GM23338 (cell line): ENCODE measurements around the gene PLIN5. TPM values are rescaled to one million over a fixed set of nuclear protein-coding genes. Genes with fewer than 3 reads are reported as not detected.

Experiments
- ATAC-seq: fragments of 200-7000 bp; cut with Tn5 transposase; 3 replicates; pipeline ENCODE4 v1.9.1; 2020
- DNase-seq: peaks from one replicate; pipeline ENCODE4 v3.0.0-alpha.2; 2015; ENCODE audit warnings: low spot score
- H2AFZ ChIP-seq: fragments of 200-600 bp; sonication (generic); 2 replicates; pipeline ENCODE4 v1.8.0; 2016; ENCODE audit warnings: antibody characterized with exemption, mild to moderate bottlenecking, moderate library complexity
- H3F3A ChIP-seq: fragments of 200-600 bp; sonication (generic); replicated peaks from 2 replicates; pipeline ENCODE4 v1.8.0; 2017; ENCODE audit warnings: antibody characterized with exemption, mixed run types, low read depth
- H3K27ac ChIP-seq: fragments of 200-600 bp; sonication (generic); 2 replicates; pipeline ENCODE4 v1.6.1; 2016; ENCODE audit warnings: low read depth
- H3K27me3 ChIP-seq: fragments of 200-600 bp; sonication (generic); 2 replicates; pipeline ENCODE4 v1.8.0; 2016; ENCODE audit warnings: mild to moderate bottlenecking, mixed run types, moderate library complexity; ENCODE audit not compliant: insufficient read depth
- H3K36me3 ChIP-seq: fragments of 200-600 bp; sonication (generic); 2 replicates; pipeline ENCODE4 v1.8.0; 2016; ENCODE audit warnings: mild to moderate bottlenecking; ENCODE audit not compliant: insufficient read depth
- H3K4me1 ChIP-seq: fragments of 200-600 bp; sonication (generic); 2 replicates; pipeline ENCODE4 v1.8.0; 2016; ENCODE audit warnings: mild to moderate bottlenecking, moderate library complexity; ENCODE audit not compliant: insufficient read depth
- H3K4me2 ChIP-seq: fragments of 200-600 bp; sonication (generic); 2 replicates; pipeline ENCODE4 v1.7.1; 2017; ENCODE audit warnings: mixed run types
- H3K4me3 ChIP-seq: fragments of 200-600 bp; sonication (generic); 2 replicates; pipeline ENCODE4 v1.6.1; 2016; ENCODE audit warnings: mixed run types
- H3K79me2 ChIP-seq: fragments of 200-600 bp; sonication (generic); replicated peaks from 2 replicates; pipeline ENCODE4 v1.8.0; 2017; ENCODE audit warnings: mild to moderate bottlenecking; ENCODE audit not compliant: insufficient read depth
- H3K9me2 ChIP-seq: fragments of 200-600 bp; sonication (generic); 2 replicates; pipeline ENCODE4 v1.8.0; 2017; ENCODE audit not compliant: insufficient read depth
- H4K20me1 ChIP-seq: fragments of 200-600 bp; sonication (generic); replicated peaks from 2 replicates; pipeline ENCODE4 v1.8.0; 2017; ENCODE audit warnings: mild to moderate bottlenecking; ENCODE audit not compliant: insufficient read depth
- H3K27ac Mint-ChIP-seq: 2 replicates; pipeline ENCODE4 v1.8.0; 2020; ENCODE audit warnings: inconsistent platforms, mild to moderate bottlenecking, moderate library complexity, mixed read lengths
- H3K27me3 Mint-ChIP-seq: 3 replicates; pipeline ENCODE4 v1.8.0; 2022; ENCODE audit warnings: low read depth, mild to moderate bottlenecking, moderate library complexity, mixed read lengths, inconsistent platforms; ENCODE audit not compliant: insufficient read depth, poor library complexity
- H3K36me3 Mint-ChIP-seq: 3 replicates; pipeline ENCODE4 v1.8.0; 2021; ENCODE audit warnings: low read depth, mild to moderate bottlenecking, inconsistent platforms, moderate library complexity, mixed read lengths
- H3K4me1 Mint-ChIP-seq: 3 replicates; pipeline ENCODE4 v1.8.0; 2020; ENCODE audit warnings: mild to moderate bottlenecking, inconsistent platforms, mixed read lengths
- H3K4me3 Mint-ChIP-seq: 3 replicates; pipeline ENCODE4 v1.8.0; 2021; ENCODE audit warnings: moderate library complexity, mild to moderate bottlenecking, inconsistent platforms, mixed read lengths
- H3K9me3 Mint-ChIP-seq: 3 replicates; pipeline ENCODE4 v1.8.0; 2020; ENCODE audit warnings: moderate library complexity, mild to moderate bottlenecking, inconsistent platforms, mixed read lengths
- CREB1 ChIP-seq: fragments of 250-450 bp; sonication (Bioruptor Pico); IDR thresholded peaks from 2 replicates; pipeline ENCODE4 v1.5.0; 2020; ENCODE audit warnings: low read depth, mild to moderate bottlenecking, moderate library complexity
- EZH2 ChIP-seq: fragments of 200-600 bp; sonication (generic); IDR thresholded peaks from one replicate; pipeline ENCODE4 v1.8.0; 2017; ENCODE audit warnings: antibody characterized with exemption, mild to moderate bottlenecking, low read depth; ENCODE audit not compliant: unreplicated experiment
- EZH2phosphoT487 ChIP-seq: fragments of 200-600 bp; sonication (generic); IDR thresholded peaks from one replicate; pipeline ENCODE4 v1.8.1; 2018; ENCODE audit warnings: antibody characterized with exemption; ENCODE audit not compliant: unreplicated experiment
- JUNB ChIP-seq: IDR thresholded peaks from one replicate; pipeline ENCODE4 v1.6.1; 2016; ENCODE audit warnings: antibody characterized with exemption; ENCODE audit not compliant: unreplicated experiment
- NANOG ChIP-seq: IDR thresholded peaks from 2 replicates; pipeline ENCODE4 v1.6.1; 2016; ENCODE audit warnings: antibody characterized with exemption, borderline replicate concordance
- POLR2AphosphoS5 ChIP-seq: IDR thresholded peaks from 2 replicates; pipeline ENCODE4 v1.6.1; 2016; ENCODE audit warnings: antibody characterized with exemption, low read depth
- REST ChIP-seq: IDR thresholded peaks from one replicate; pipeline ENCODE4 v1.6.1; 2018; ENCODE audit warnings: antibody characterized with exemption; ENCODE audit not compliant: unreplicated experiment
- STAT1 ChIP-seq: IDR thresholded peaks from one replicate; pipeline ENCODE4 v1.6.1; 2016; ENCODE audit warnings: antibody characterized with exemption; ENCODE audit not compliant: unreplicated experiment
- ZNF114 ChIP-seq: fragments of 250-450 bp; sonication (Bioruptor Pico); IDR thresholded peaks from 2 replicates; pipeline ENCODE4 v1.5.0; 2020; ENCODE audit warnings: mild to moderate bottlenecking, moderate library complexity
- ZNF331 ChIP-seq: fragments of 250-450 bp; sonication (Bioruptor Pico); IDR thresholded peaks from 2 replicates; pipeline ENCODE4 v1.5.0; 2020; ENCODE audit warnings: low read depth, mild to moderate bottlenecking, moderate library complexity
- ZNF462 ChIP-seq: fragments of 250-450 bp; sonication (Bioruptor Pico); IDR thresholded peaks from 2 replicates; pipeline ENCODE4 v1.5.0; 2020; ENCODE audit warnings: mild to moderate bottlenecking, moderate library complexity
- polyA plus RNA-seq: library from polyadenylated mRNA; unstranded; fragments of >200 nt; fragmentation: Nextera tagmentation; extraction: Ambion mirVana; gene quantifications from 2 replicates; pipeline ENCODE4 v1.2.1, GENCODE V29; 2016
- total RNA-seq: library from RNA; depleted of rRNA; stranded (reverse); fragments of >200 nt; shearing (Covaris generic); gene quantifications from 2 replicates; pipeline ENCODE4 v1.2.3, GENCODE V29; 2014
- TF ChIP-seq, protein P1 (sequence below): IDR thresholded peaks from 2 replicates; pipeline ENCODE4 v1.6.1; 2016; ENCODE audit warnings: antibody characterized with exemption
- TF ChIP-seq, protein P2 (sequence below), 2 experiments: fragments of 200-600 bp in 1 of 2; sonication (generic) in 1 of 2; conservative IDR thresholded peaks; 2 replicates each; pipeline versions ENCODE4 v1.5.1 to v1.6.1; 2016 to 2017; ENCODE audit warnings: antibody characterized with exemption in 2 of 2, low read depth in 2 of 2, mild to moderate bottlenecking in 2 of 2, moderate library complexity in 1 of 2

The PLIN5 gene
- total and polyA plus RNA-seq, 2 experiments from 2014 or later: 1.9 to 3.5 TPM

DNA sequence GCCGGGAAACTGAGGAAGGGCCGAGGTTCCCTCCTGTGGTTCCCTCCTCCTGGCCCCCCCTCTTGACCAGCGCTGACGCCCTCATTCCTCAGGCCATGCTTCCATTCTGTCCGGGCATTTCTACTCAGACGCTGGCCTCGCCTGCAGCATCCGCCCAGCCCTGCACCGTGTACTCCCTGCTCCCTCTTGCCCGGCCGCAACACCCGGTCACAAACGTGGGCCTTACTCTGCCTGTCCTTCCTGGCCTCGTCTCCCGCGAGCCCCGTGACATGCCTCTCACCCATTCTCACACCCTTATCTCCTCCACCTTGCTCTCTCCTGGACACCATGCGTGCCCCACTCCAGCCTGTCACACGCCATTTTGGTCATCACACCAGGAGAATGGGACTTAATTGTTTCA is 51.6 kb downstream of the PLIN5 start:
- Mint-ChIP-seq H3K9me3 (no peaks in the 10 kb centered on the region; the same call in 2 of the 3 replicates), H3K27ac (peak overlapping the region; percentile 32; the same call in 1 of the 2 replicates), H3K36me3 (peaks cover 34% of the 10 kb centered on the region), H3K27me3 (no peaks in the 10 kb centered on the region), H3K4me1 (no peaks in the 10 kb centered on the region; the same call in 2 of the 3 replicates), H3K4me3 (no peak overlapping the region; the same call in 2 of the 3 replicates)
- no peak for ATAC-seq
- TF ChIP-seq POLR2AphosphoS5 (no peak), NANOG (no peak), REST (no peak), ZNF114 (no peak), EZH2 (no peak), ZNF462 (no peak), JUNB (no peak), CREB1 (CRISPR knock-in tag) (no peak), EZH2phosphoT487 (no peak), STAT1 (no peak), ZNF331 (CRISPR knock-in tag) (no peak)
- TF ChIP-seq, protein P1, sequence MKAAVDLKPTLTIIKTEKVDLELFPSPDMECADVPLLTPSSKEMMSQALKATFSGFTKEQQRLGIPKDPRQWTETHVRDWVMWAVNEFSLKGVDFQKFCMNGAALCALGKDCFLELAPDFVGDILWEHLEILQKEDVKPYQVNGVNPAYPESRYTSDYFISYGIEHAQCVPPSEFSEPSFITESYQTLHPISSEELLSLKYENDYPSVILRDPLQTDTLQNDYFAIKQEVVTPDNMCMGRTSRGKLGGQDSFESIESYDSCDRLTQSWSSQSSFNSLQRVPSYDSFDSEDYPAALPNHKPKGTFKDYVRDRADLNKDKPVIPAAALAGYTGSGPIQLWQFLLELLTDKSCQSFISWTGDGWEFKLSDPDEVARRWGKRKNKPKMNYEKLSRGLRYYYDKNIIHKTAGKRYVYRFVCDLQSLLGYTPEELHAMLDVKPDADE: no peak
- TF ChIP-seq, protein P2, sequence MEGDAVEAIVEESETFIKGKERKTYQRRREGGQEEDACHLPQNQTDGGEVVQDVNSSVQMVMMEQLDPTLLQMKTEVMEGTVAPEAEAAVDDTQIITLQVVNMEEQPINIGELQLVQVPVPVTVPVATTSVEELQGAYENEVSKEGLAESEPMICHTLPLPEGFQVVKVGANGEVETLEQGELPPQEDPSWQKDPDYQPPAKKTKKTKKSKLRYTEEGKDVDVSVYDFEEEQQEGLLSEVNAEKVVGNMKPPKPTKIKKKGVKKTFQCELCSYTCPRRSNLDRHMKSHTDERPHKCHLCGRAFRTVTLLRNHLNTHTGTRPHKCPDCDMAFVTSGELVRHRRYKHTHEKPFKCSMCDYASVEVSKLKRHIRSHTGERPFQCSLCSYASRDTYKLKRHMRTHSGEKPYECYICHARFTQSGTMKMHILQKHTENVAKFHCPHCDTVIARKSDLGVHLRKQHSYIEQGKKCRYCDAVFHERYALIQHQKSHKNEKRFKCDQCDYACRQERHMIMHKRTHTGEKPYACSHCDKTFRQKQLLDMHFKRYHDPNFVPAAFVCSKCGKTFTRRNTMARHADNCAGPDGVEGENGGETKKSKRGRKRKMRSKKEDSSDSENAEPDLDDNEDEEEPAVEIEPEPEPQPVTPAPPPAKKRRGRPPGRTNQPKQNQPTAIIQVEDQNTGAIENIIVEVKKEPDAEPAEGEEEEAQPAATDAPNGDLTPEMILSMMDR (conservative IDR thresholded peaks at IDR 0.05; ENCODE audit: low read depth in 2 of 2): no peak
- Histone ChIP-seq H4K20me1 (peaks cover 13% of the 10 kb centered on the region; the same call in 1 of the 2 replicates), H3K9me2 (no peaks in the 10 kb centered on the region), H3K27me3 (no peaks in the 10 kb centered on the region), H3K27ac (no peak overlapping the region), H3K36me3 (peaks cover 8% of the 10 kb centered on the region; the same call in 1 of the 2 replicates), H3K4me1 (no peaks in the 10 kb centered on the region), H3K4me3 (no peak overlapping the region), H2AFZ (no peak overlapping the region), H3K4me2 (no peak overlapping the region), H3F3A (no peaks in the 10 kb centered on the region; the same call in 1 of the 2 replicates), H3K79me2 (0 out of 2 replicates have a peak, but pooled peaks cover 8% of the 10 kb centered on the region)
- DNase-seq: no peak
